Tibial artery (tissue), 4 donors: ENCODE data around the gene CHD6.

Experiments
- DNase-seq, 2 donors: peaks; one replicate each; pipeline ENCODE4 v3.0.0-alpha.2; 2019
- H3K27ac ChIP-seq, 2 donors: fragments of 200-600 bp; sonication (generic) in 1 of 2; 1 replicate in 1 of 2; 2 replicates in 1 of 2; pipeline ENCODE4 v1.5.1; 2018 to 2019; ENCODE audit warnings: mild to moderate bottlenecking in 1 of 2
- H3K27me3 ChIP-seq, 2 donors: fragments of 200-600 bp; sonication (generic) in 1 of 2; one replicate each; pipeline versions ENCODE4 v1.5.1 to v1.6.0; 2016 to 2019
- H3K36me3 ChIP-seq, 3 donors: fragments of 200-600 bp; sonication (generic) in 2 of 3; one replicate each; pipeline ENCODE4 v1.5.1; 2016 to 2019; ENCODE audit warnings: mild to moderate bottlenecking in 2 of 3
- H3K4me1 ChIP-seq, 4 donors: fragments of 200-600 bp; sonication (generic) in 2 of 4; 1 replicate in 3 of 4; 2 replicates in 1 of 4; pipeline ENCODE4 v1.5.1; 2016 to 2019
- H3K4me3 ChIP-seq, 2 donors: fragments of 200-600 bp; sonication (generic) in 1 of 2; 1 replicate in 1 of 2; 2 replicates in 1 of 2; pipeline ENCODE4 v1.5.1; 2018 to 2019; ENCODE audit warnings: mild to moderate bottlenecking in 2 of 2
- H3K9me3 ChIP-seq, 3 donors: fragments of 200-600 bp; sonication (generic) in 1 of 3; one replicate each; pipeline ENCODE4 v1.5.1; 2016 to 2019
- CTCF ChIP-seq, 2 experiments: fragments of 200-600 bp in 1 of 2; fragments of 450-650 bp in 1 of 2; IDR thresholded peaks; one replicate each; pipeline ENCODE4 v1.5.1; 2017 to 2019; ENCODE audit warnings: antibody characterized with exemption in 2 of 2, mild to moderate bottlenecking in 1 of 2, moderate library complexity in 1 of 2
- intact Hi-C: fragments of 100-400 bp; cut with DNase I; formaldehyde crosslinking; loops from one replicate; pipeline ENCODE4 v1.15.0; 2023; ENCODE audit warnings: low total_unique reads

CHD6 gene

GRCh38 chr20:41373931-41374920, 244.0 kb downstream of the CHD6 start:
- peaks cover 0 to 26% of the 10 kb centered on the region in 2 donors for H3K27me3 ChIP-seq
- intact Hi-C loops, result no loop called here
- no peak for DNase-seq
- H3K4me3 ChIP-seq, result no peak overlapping the region
- peaks cover 0 to 4% (median 0%) of the 10 kb centered on the region in 3 donors for H3K9me3 ChIP-seq
- H3K4me1 ChIP-seq, result no peaks in the 10 kb centered on the region
- TF ChIP-seq CTCF (IDR thresholded peaks at IDR 0.05), result no peak
- H3K27ac ChIP-seq, result no peak overlapping the region
- H3K36me3 ChIP-seq, result no peaks in the 10 kb centered on the region

- Histone ChIP-seq H3K27ac (no peak overlapping the region), H3K4me1 (no peaks in the 10 kb centered on the region), H3K9me3 (peaks cover 0 to 4% (median 0%) of the 10 kb centered on the region in 3 donors), H3K27me3 (peaks cover 0 to 32% of the 10 kb centered on the region in 2 donors), H3K4me3 (no peak overlapping the region), H3K36me3 (no peaks in the 10 kb centered on the region)
- intact Hi-C loops, result no loop called here
- no peak for TF ChIP-seq CTCF (IDR thresholded peaks at IDR 0.05)
- DNase-seq, result no peak
Measured at GRCh38 chr20:41373251-41373783, 244.9 kb downstream of the CHD6 start.

DNA sequence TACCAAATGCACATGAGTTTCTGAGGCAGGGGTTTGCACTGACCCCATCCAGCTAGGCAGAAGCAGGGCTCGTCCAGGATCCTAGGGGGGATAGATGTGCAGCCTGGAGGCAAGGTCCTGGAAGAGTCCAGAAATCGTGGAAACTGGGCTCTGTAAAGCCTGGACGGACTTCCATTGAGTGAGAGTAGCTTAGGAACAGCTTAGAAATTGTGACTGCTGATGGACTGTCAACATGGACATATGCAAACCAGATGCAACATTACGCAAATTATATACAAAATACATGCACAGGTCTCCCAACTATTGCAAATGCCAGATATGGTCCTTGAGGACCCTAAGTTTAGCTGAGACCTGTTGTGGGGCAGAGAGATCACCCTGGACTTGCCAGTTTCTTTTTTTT, 246.8 kb downstream of the CHD6 start:
- intact Hi-C loops, result no loop called here
- Histone ChIP-seq H3K4me3 (no peak overlapping the region), H3K9me3 (peaks cover 0 to 4% (median 0%) of the 10 kb centered on the region in 3 donors), H3K27ac (no peak overlapping the region), H3K27me3 (peaks cover 0 to 47% of the 10 kb centered on the region in 2 donors), H3K36me3 (no peaks in the 10 kb centered on the region), H3K4me1 (peaks cover 0 to 8% (median 5%) of the 10 kb centered on the region in 4 donors)
- TF ChIP-seq CTCF (IDR thresholded peaks at IDR 0.05), result no peak
- no peak for DNase-seq

- H3K4me1 ChIP-seq, result peaks cover 0 to 19% (median 14%) of the 10 kb centered on the region in 4 donors
- TF ChIP-seq CTCF (IDR thresholded peaks at IDR 0.05), result no peak
- intact Hi-C loops, result no loop called here
- H3K27me3 ChIP-seq, result peaks cover 0 to 53% of the 10 kb centered on the region in 2 donors
- H3K9me3 ChIP-seq, result peaks cover 0 to 4% (median 0%) of the 10 kb centered on the region in 3 donors
- no peaks in the 10 kb centered on the region for H3K36me3 ChIP-seq
- no peak for DNase-seq
- no peak overlapping the region for H3K4me3 ChIP-seq
- H3K27ac ChIP-seq, result no peak overlapping the region
Measured at GRCh38 chr20:41370176-41370575, 248.0 kb downstream of the CHD6 start.

DNA sequence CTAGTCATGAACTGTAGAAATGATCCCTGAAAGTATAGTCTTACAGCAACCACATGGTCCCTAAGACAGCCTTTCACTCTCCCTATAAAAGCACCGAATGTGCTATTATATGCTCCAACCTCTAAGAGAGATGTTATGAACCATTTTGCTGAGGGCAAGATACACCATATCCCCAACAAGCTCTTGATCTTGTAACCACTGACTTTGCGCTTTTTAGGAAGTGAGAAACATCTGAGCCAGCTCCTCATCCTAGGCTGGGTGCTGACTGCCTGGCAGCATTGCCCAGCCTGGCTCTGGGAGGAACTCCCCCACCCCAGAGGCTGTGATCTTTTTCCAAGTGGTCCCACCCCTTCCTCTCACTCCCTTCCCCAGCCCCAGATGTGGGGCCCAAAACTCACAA, 248.5 kb downstream of the CHD6 start:
- Histone ChIP-seq H3K36me3 (no peaks in the 10 kb centered on the region), H3K4me1 (peaks cover 0 to 19% (median 14%) of the 10 kb centered on the region in 4 donors), H3K27me3 (peaks cover 0 to 53% of the 10 kb centered on the region in 2 donors), H3K9me3 (peaks cover 0 to 4% (median 0%) of the 10 kb centered on the region in 3 donors), H3K4me3 (no peak overlapping the region), H3K27ac (no peak overlapping the region)
- intact Hi-C loops, result no loop called here
- DNase-seq, result no peak
- no peak for TF ChIP-seq CTCF (IDR thresholded peaks at IDR 0.05)
